ENCODE results near the gene GSG1L. TPM values are rescaled to one million over a fixed set of nuclear protein-coding genes. Genes with fewer than 3 reads are reported as not detected.

GSG1L gene
- total RNA-seq, 4 donors from 2014 or later: not detected

- H3K27ac ChIP-seq: no peak overlapping the region
- H3K36me3 ChIP-seq: no peaks in the 10 kb centered on the region
- H3K4me1 ChIP-seq: peaks cover 0 to 12% (median 4%) of the 10 kb centered on the region in 4 donors
- no peak for TF ChIP-seq CTCF (IDR thresholded peaks at IDR 0.05)
- no peak for TF ChIP-seq POLR2A (IDR thresholded peaks at IDR 0.05)
- no peak for DNase-seq
- no peaks in the 10 kb centered on the region for H3K9me3 ChIP-seq
- H3K4me3 ChIP-seq: no peak overlapping the region
- peaks cover 0 to 17% of the 10 kb centered on the region in 2 donors for H3K27me3 ChIP-seq
Measured at GRCh38 chr16:28061352-28062101, 2.0 kb downstream of the GSG1L start.

GRCh38 chr16:28059841-28060575 is 3.5 kb downstream of the GSG1L start:
- Histone ChIP-seq H3K27me3 (peaks cover 0 to 17% of the 10 kb centered on the region in 2 donors), H3K4me1 (peaks cover 0 to 12% (median 4%) of the 10 kb centered on the region in 4 donors), H3K9me3 (no peaks in the 10 kb centered on the region), H3K36me3 (no peaks in the 10 kb centered on the region), H3K27ac (no peak overlapping the region), H3K4me3 (no peak overlapping the region)
- TF ChIP-seq CTCF (IDR thresholded peaks at IDR 0.05): no peak
- TF ChIP-seq POLR2A (IDR thresholded peaks at IDR 0.05): no peak
- no peak for DNase-seq

GRCh38 chr16:28058839-28059589 is 4.5 kb downstream of the GSG1L start:
- H3K4me1 ChIP-seq: peaks cover 0 to 12% (median 4%) of the 10 kb centered on the region in 4 donors
- H3K9me3 ChIP-seq: no peaks in the 10 kb centered on the region
- peaks cover 0 to 14% of the 10 kb centered on the region in 2 donors for H3K27me3 ChIP-seq
- no peak overlapping the region for H3K27ac ChIP-seq
- DNase-seq: no peak
- H3K36me3 ChIP-seq: no peaks in the 10 kb centered on the region
- TF ChIP-seq POLR2A (IDR thresholded peaks at IDR 0.05) (no peak), CTCF (IDR thresholded peaks at IDR 0.05) (no peak)
- H3K4me3 ChIP-seq: no peak overlapping the region

GRCh38 chr16:28057949-28058348 is 5.6 kb downstream of the GSG1L start:
- no peak overlapping the region for H3K4me3 ChIP-seq
- peaks cover 0 to 6% (median 2%) of the 10 kb centered on the region in 4 donors for H3K4me1 ChIP-seq
- TF ChIP-seq CTCF (IDR thresholded peaks at IDR 0.05): no peak
- no peak for TF ChIP-seq POLR2A (IDR thresholded peaks at IDR 0.05)
- no peak overlapping the region for H3K27ac ChIP-seq
- DNase-seq: no peak
- H3K9me3 ChIP-seq: no peaks in the 10 kb centered on the region
- H3K27me3 ChIP-seq: peaks cover 0 to 9% of the 10 kb centered on the region in 2 donors
- H3K36me3 ChIP-seq: no peaks in the 10 kb centered on the region

GRCh38 chr16:28053461-28053860 is 10.1 kb downstream of the GSG1L start:
- TF ChIP-seq CTCF (IDR thresholded peaks at IDR 0.05): no peak
- TF ChIP-seq POLR2A (IDR thresholded peaks at IDR 0.05): no peak
- DNase-seq: no peak
- H3K36me3 ChIP-seq: no peaks in the 10 kb centered on the region
- H3K9me3 ChIP-seq: peaks cover 0 to 2% (median 0%) of the 10 kb centered on the region in 4 donors
- no peak overlapping the region for H3K4me3 ChIP-seq
- H3K4me1 ChIP-seq: no peaks in the 10 kb centered on the region
- H3K27me3 ChIP-seq: no peaks in the 10 kb centered on the region
- no peak overlapping the region for H3K27ac ChIP-seq
